NK-92 (cell line): ENCODE measurements around the gene EPN2.

ENCODE experiments used
- DNase-seq: peaks from one replicate; lab custom pipeline; 2025; ENCODE audit not compliant: unreplicated experiment; lab: John Stamatoyannopoulos, UW

EPN2 gene

GRCh38 chr17:19328441-19329061, 91.4 kb downstream of the EPN2 start:
- no peak for DNase-seq

GRCh38 chr17:19329136-19329535, 92.0 kb downstream of the EPN2 start:
- no peak for DNase-seq

GRCh38 chr17:19329839-19330238, 92.7 kb downstream of the EPN2 start:
- no peak for DNase-seq

GRCh38 chr17:19330271-19330670, 93.1 kb downstream of the EPN2 start:
- no peak for DNase-seq

GRCh38 chr17:19331134-19331533, 94.0 kb downstream of the EPN2 start:
- DNase-seq = no peak

GRCh38 chr17:19331543-19332245, 94.5 kb downstream of the EPN2 start:
- no peak for DNase-seq

GRCh38 chr17:19332371-19333131, 95.4 kb downstream of the EPN2 start:
- no peak for DNase-seq

- no peak for DNase-seq
These were observed 95.9 kb downstream of the EPN2 start for GRCh38 chr17:19333132-19333440.

- no peak for DNase-seq
These were observed 96.6 kb downstream of the EPN2 start for GRCh38 chr17:19333736-19334290.

- DNase-seq = no peak
These were observed 97.2 kb downstream of the EPN2 start for GRCh38 chr17:19334331-19334730.

GRCh38 chr17:19335951-19336631, 98.9 kb downstream of the EPN2 start:
- DNase-seq = no peak

- DNase-seq = no peak
These were observed 100.0 kb downstream of the EPN2 start for GRCh38 chr17:19336938-19337711.

GRCh38 chr17:19337712-19338023, 100.5 kb downstream of the EPN2 start:
- no peak for DNase-seq

- no peak for DNase-seq
These were observed 101.1 kb downstream of the EPN2 start for GRCh38 chr17:19338031-19338990.

GRCh38 chr17:19339341-19339815, 102.2 kb downstream of the EPN2 start:
- DNase-seq = no peak

GRCh38 chr17:19341211-19341631, 104.1 kb downstream of the EPN2 start:
- DNase-seq = no peak

GRCh38 chr17:19341641-19342610, 104.8 kb downstream of the EPN2 start:
- no peak for DNase-seq

- DNase-seq = no peak
These were observed 105.6 kb downstream of the EPN2 start for GRCh38 chr17:19342611-19343255.
